ENCODE measurements around the gene ARID1B.

- no peak for TF ChIP-seq YY1 (IDR thresholded peaks at IDR 0.05; ENCODE audit: extremely low read depth, insufficient replicate concordance, low read depth, low read length)
- TF ChIP-seq EZH2phosphoT487 (IDR thresholded peaks at IDR 0.05; ENCODE audit: borderline replicate concordance): no peak
- TF ChIP-seq, protein P1, sequence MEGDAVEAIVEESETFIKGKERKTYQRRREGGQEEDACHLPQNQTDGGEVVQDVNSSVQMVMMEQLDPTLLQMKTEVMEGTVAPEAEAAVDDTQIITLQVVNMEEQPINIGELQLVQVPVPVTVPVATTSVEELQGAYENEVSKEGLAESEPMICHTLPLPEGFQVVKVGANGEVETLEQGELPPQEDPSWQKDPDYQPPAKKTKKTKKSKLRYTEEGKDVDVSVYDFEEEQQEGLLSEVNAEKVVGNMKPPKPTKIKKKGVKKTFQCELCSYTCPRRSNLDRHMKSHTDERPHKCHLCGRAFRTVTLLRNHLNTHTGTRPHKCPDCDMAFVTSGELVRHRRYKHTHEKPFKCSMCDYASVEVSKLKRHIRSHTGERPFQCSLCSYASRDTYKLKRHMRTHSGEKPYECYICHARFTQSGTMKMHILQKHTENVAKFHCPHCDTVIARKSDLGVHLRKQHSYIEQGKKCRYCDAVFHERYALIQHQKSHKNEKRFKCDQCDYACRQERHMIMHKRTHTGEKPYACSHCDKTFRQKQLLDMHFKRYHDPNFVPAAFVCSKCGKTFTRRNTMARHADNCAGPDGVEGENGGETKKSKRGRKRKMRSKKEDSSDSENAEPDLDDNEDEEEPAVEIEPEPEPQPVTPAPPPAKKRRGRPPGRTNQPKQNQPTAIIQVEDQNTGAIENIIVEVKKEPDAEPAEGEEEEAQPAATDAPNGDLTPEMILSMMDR (IDR thresholded peaks at IDR 0.05 in 2 of 3, conservative IDR thresholded peaks at IDR 0.05 in 1 of 3; ENCODE audit: borderline replicate concordance in 1 of 3, insufficient read depth in 1 of 3, low read depth in 2 of 3, low read length in 2 of 3): no peak
These were observed 106.5 kb downstream of the ARID1B start for GRCh38 chr6:156883497-156884252.
